Gastroesophageal sphincter (tissue), 4 donors: ENCODE measurements around the gene CSH2. TPM values are rescaled to one million over a fixed set of nuclear protein-coding genes. Genes with fewer than 3 reads are reported as not detected.

Experiments used
- ATAC-seq: fragments of 150-250 bp; one replicate; pipeline ENCODE4 v1.9.1; 2016; ENCODE audit warnings: mild to moderate bottlenecking, moderate library complexity
- H3K27ac ChIP-seq, 4 donors: fragments of 200-600 bp; sonication (generic) in 3 of 4; 1 replicate in 3 of 4; 2 replicates in 1 of 4; pipeline ENCODE4 v1.5.1; 2016 to 2019
- H3K27me3 ChIP-seq: fragments of 200-600 bp; sonication (generic); one replicate; pipeline ENCODE4 v1.5.1; 2019
- H3K36me3 ChIP-seq, 2 donors: fragments of 200-600 bp; sonication (generic); one replicate each; pipeline ENCODE4 v1.5.1; 2019; ENCODE audit warnings: control low read depth in 1 of 2
- H3K4me1 ChIP-seq, 3 donors: fragments of 200-600 bp; sonication (generic); 1 replicate in 2 of 3; 2 replicates in 1 of 3; pipeline ENCODE4 v1.5.1; 2016 to 2019; ENCODE audit warnings: control low read depth in 2 of 3
- H3K4me3 ChIP-seq, 2 donors: fragments of 200-600 bp; sonication (generic); one replicate each; pipeline ENCODE4 v1.5.1; 2019; ENCODE audit warnings: mild to moderate bottlenecking in 1 of 2, moderate library complexity in 1 of 2
- H3K9me3 ChIP-seq, 3 donors: fragments of 200-600 bp; sonication (generic); one replicate each; pipeline ENCODE4 v1.5.1; 2017 to 2019; ENCODE audit warnings: control low read depth in 2 of 3
- CTCF ChIP-seq, 4 experiments: fragments of 200-600 bp in 2 of 4; fragments of 450-650 bp in 2 of 4; sonication (generic) in 1 of 4; IDR thresholded peaks; one replicate each; pipeline ENCODE4 v1.5.1; 2017 to 2019; ENCODE audit warnings: antibody characterized with exemption in 4 of 4, mild to moderate bottlenecking in 2 of 4, moderate library complexity in 2 of 4
- EP300 ChIP-seq: sonication (generic); formaldehyde crosslinking; IDR thresholded peaks from one replicate; pipeline ENCODE4 v1.6.1; 2017; ENCODE audit warnings: antibody characterized with exemption, mild to moderate bottlenecking
- POLR2A ChIP-seq, 2 donors: fragments of 450-650 bp; IDR thresholded peaks; one replicate each; pipeline ENCODE4 v1.6.1; 2017; ENCODE audit warnings: antibody characterized with exemption in 2 of 2, mild to moderate bottlenecking in 2 of 2, moderate library complexity in 1 of 2
- POLR2AphosphoS5 ChIP-seq: sonication (generic); formaldehyde crosslinking; IDR thresholded peaks from one replicate; pipeline ENCODE4 v1.6.1; 2017; ENCODE audit warnings: antibody characterized with exemption
- WGBS, 2 donors: methylation state at CpG; one replicate each; pipeline ENCODE4 v1.1.5; 2018; ENCODE audit warnings: low coverage in 1 of 2; 5-methylcytosine and 5-hydroxymethylcytosine counted together
- total RNA-seq, 4 donors: library from RNA; depleted of rRNA; stranded (reverse); fragments of >200 nt; gene quantifications; one replicate each; pipeline ENCODE4 v1.1.0, GENCODE V29; 2016

CSH2 gene
- total RNA-seq, 4 donors from 2014 or later: 0.23 TPM; not detected in 3

- Histone ChIP-seq H3K4me1 (peaks cover 0 to 73% (median 21%) of the 10 kb centered on the region in 3 donors), H3K27ac (peak overlapping the region in 2 of 4 donors; percentile 16 to 98), H3K9me3 (no peaks in the 10 kb centered on the region), H3K36me3 (peaks cover 0 to 85% of the 10 kb centered on the region in 2 donors), H3K27me3 (no peaks in the 10 kb centered on the region), H3K4me3 (no peak overlapping the region)
- 52% methylated on average over 2 of the region's 2 CpGs; no CpG with 5 or more reads in 1 of the 2 donors for WGBS, 2 donors
- TF ChIP-seq CTCF (IDR thresholded peaks at IDR 0.05) (no peak), EP300 (no peak), POLR2AphosphoS5 (no peak), POLR2A (IDR thresholded peaks at IDR 0.05) (no peak)
- no peak for ATAC-seq
These were observed 41.0 kb downstream of the CSH2 start for GRCh38 chr17:63832455-63832854.

GRCh38 chr17:63832014-63832413, 41.5 kb downstream of the CSH2 start:
- H3K27ac ChIP-seq: no peak overlapping the region
- no peak for ATAC-seq
- no CpG with 5 or more reads among the region's 5 CpGs for WGBS, 2 donors
- peaks cover 0 to 69% (median 17%) of the 10 kb centered on the region in 3 donors for H3K4me1 ChIP-seq
- H3K36me3 ChIP-seq: peaks cover 0 to 81% of the 10 kb centered on the region in 2 donors
- TF ChIP-seq POLR2A (IDR thresholded peaks at IDR 0.05) (no peak), POLR2AphosphoS5 (no peak), EP300 (no peak), CTCF (IDR thresholded peaks at IDR 0.05) (no peak)
- no peaks in the 10 kb centered on the region for H3K9me3 ChIP-seq
- no peak overlapping the region for H3K4me3 ChIP-seq
- H3K27me3 ChIP-seq: no peaks in the 10 kb centered on the region

- Histone ChIP-seq H3K27me3 (no peaks in the 10 kb centered on the region), H3K4me3 (no peak overlapping the region), H3K27ac (peak overlapping the region in 2 of 4 donors; percentile 12 to 27), H3K4me1 (peaks cover 0 to 64% (median 16%) of the 10 kb centered on the region in 3 donors), H3K36me3 (peaks cover 0 to 76% of the 10 kb centered on the region in 2 donors), H3K9me3 (no peaks in the 10 kb centered on the region)
- TF ChIP-seq EP300: no peak
- TF ChIP-seq CTCF (IDR thresholded peaks at IDR 0.05): no peak
- no peak for TF ChIP-seq POLR2AphosphoS5
- no peak for TF ChIP-seq POLR2A (IDR thresholded peaks at IDR 0.05)
- WGBS, 2 donors: 60 to 73% methylated on average over 1 of the region's 8 CpGs
- ATAC-seq: no peak
These were observed 42.0 kb downstream of the CSH2 start for GRCh38 chr17:63831505-63831904.

- H3K9me3 ChIP-seq: no peaks in the 10 kb centered on the region
- 69 to 70% methylated on average over 6 to 11 of the region's 15 CpGs for whole genome bisulfite sequencing, 2 donors
- ATAC-seq: no peak
- H3K27me3 ChIP-seq: no peaks in the 10 kb centered on the region
- H3K27ac ChIP-seq: peak overlapping the region in 2 of 4 donors; percentile 12 to 89
- no peak for TF ChIP-seq POLR2AphosphoS5
- TF ChIP-seq EP300: no peak
- TF ChIP-seq POLR2A (IDR thresholded peaks at IDR 0.05): no peak
- TF ChIP-seq CTCF (IDR thresholded peaks at IDR 0.05): no peak
- H3K4me3 ChIP-seq: no peak overlapping the region
- peaks cover 0 to 71% of the 10 kb centered on the region in 2 donors for H3K36me3 ChIP-seq
- H3K4me1 ChIP-seq: peaks cover 0 to 65% (median 19%) of the 10 kb centered on the region in 3 donors
These were observed 42.5 kb downstream of the CSH2 start for GRCh38 chr17:63830904-63831491.

- peak overlapping the region in 3 of 4 donors; percentile 30 to 89 (median 85) for H3K27ac ChIP-seq
- H3K4me1 ChIP-seq: peaks cover 0 to 65% (median 24%) of the 10 kb centered on the region in 3 donors
- ATAC-seq: no peak
- no peak overlapping the region for H3K4me3 ChIP-seq
- H3K27me3 ChIP-seq: no peaks in the 10 kb centered on the region
- TF ChIP-seq POLR2A (IDR thresholded peaks at IDR 0.05): no peak
- TF ChIP-seq CTCF (IDR thresholded peaks at IDR 0.05): no peak
- no peak for TF ChIP-seq EP300
- TF ChIP-seq POLR2AphosphoS5: no peak
- no peaks in the 10 kb centered on the region for H3K9me3 ChIP-seq
- peaks cover 0 to 69% of the 10 kb centered on the region in 2 donors for H3K36me3 ChIP-seq
- 80 to 83% methylated on average over 1 to 3 of the region's 5 CpGs for WGBS, 2 donors
These were observed 43.2 kb downstream of the CSH2 start for GRCh38 chr17:63830278-63830677.
